CD4-positive, alpha-beta T cell treated with Interleukin-4 for 4 hours (primary cell): ENCODE data around the gene KRTAP1-5.
"Not testable (repeated sequence)": the region's sequence is repeated elsewhere in the genome, so short reads cannot be mapped to it uniquely, and the experiment has no call there.

Source experiments
- DNase-seq: peaks from one replicate; pipeline ENCODE4 v3.0.0-alpha.2; 2020

Gene KRTAP1-5, protein sequence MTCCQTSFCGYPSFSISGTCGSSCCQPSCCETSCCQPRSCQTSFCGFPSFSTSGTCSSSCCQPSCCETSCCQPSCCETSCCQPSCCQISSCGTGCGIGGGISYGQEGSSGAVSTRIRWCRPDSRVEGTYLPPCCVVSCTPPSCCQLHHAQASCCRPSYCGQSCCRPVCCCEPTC

DNA sequence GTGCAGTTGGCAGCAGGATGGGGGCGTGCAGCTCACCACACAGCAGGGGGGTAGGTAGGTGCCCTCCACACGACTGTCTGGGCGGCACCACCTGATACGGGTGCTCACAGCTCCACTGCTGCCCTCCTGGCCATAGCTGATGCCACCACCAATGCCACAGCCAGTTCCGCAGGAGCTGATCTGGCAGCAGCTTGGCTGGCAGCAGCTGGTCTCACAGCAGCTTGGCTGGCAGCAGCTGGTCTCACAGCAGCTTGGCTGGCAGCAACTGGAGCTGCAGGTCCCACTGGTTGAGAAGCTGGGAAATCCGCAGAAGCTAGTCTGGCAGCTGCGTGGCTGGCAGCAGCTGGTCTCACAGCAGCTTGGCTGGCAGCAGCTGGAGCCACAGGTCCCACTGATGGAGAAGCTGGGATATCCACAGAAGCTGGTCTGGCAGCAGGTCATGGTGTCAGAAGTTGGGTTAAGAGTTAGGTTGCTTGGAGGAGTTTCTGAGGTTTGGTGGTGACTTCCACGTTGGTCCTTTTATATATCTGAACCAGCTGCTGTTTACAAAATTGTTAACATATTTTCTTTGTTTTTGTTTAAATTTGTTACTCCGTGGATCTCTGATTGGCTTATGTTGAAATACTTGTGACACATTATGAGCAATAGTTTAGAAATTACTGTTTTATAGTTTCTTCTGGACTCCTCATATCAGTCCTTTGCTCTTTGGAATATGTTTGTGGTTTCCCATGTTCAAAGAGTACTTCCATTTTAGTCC, at the start of gene KRTAP1-5:
Gene KRTAP1-5, minus strand, starts transcription at position 494 of the 757 bp plus-strand sequence. Its CDS starts 53 bp downstream, at position 441.
- no peak for DNase-seq

DNA sequence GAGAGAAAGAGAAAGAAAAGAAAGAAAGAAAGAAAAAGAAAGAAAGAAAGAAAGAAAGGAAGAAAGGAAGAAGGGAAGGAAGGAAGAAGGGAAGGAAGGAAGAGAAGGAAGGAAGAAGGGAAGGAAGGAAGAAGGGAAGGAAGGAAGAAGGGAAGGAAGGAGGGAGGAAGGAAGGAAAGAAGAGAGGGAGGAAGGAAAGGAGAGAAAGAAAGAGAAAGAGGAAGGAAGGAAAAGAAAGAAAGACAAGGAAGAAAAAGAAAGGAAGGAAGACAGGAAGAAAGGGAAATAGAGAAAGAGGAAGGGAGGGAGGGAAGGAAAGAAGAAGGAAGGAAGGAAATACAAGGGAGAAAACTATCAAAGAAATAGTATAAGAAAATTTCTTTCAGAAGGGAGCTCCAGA, 49.8 kb upstream of the KRTAP1-5 start:
- no peak for DNase-seq

DNA sequence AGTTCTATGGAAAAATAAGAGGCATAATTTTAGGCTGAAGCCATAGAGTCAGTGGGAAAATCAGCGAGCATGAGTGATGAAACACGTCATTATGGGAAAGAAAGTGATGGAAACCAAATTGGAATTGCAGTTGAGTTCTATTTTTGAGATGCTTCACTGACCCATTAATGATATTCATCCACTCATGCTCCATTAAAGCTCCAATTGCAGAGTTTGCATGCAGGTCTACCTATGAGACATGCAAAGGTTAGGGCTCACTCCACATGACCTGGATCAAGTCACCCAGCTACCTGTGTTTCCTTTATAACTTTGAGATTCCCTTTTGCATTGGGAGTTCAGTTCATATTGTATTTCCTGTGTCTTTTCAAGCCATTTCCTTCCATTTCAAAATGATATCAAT, 46.7 kb upstream of the KRTAP1-5 start:
- DNase-seq = no peak

DNA sequence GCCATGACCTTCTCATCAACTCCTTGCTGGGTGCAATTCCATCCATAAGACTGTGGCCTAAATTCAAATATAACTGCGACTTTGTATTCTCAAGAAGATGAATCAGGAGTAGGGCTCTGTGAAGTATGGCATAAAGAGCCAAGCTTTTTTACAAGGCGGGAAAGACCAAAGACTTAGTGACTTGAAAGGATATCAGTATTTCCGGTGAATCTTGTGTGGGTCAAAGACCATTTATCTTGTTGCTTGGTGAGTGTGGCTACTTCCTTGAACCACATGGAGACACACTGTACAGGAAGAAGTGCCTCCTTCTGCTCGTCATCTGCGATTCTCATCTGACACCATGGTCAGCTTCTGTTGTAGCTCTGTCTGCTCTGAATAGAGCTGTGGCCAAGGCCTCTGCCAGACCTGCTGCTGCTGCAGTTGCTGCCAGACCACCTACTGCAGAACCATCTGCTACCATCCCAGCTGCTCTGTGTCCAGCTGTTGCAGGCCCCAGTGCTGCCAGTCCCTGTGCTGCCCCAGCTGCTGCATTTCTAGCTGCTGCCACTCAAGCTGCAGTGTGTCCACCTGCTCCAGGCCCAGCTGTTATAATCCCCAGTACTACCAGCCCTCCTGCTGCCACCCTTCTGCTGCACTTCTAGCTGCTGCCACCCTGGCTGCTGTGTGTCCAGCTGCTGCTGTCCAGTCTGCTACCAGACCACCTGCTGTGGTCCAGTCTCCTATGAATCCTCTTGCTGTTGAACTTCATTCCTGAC, 44.8 kb upstream of the KRTAP1-5 start:
- no peak for DNase-seq

GRCh38 chr17:41069031-41069430, 42.0 kb upstream of the KRTAP1-5 start:
- no peak for DNase-seq

GRCh38 chr17:41067281-41067680, 40.3 kb upstream of the KRTAP1-5 start:
- no peak for DNase-seq

DNA sequence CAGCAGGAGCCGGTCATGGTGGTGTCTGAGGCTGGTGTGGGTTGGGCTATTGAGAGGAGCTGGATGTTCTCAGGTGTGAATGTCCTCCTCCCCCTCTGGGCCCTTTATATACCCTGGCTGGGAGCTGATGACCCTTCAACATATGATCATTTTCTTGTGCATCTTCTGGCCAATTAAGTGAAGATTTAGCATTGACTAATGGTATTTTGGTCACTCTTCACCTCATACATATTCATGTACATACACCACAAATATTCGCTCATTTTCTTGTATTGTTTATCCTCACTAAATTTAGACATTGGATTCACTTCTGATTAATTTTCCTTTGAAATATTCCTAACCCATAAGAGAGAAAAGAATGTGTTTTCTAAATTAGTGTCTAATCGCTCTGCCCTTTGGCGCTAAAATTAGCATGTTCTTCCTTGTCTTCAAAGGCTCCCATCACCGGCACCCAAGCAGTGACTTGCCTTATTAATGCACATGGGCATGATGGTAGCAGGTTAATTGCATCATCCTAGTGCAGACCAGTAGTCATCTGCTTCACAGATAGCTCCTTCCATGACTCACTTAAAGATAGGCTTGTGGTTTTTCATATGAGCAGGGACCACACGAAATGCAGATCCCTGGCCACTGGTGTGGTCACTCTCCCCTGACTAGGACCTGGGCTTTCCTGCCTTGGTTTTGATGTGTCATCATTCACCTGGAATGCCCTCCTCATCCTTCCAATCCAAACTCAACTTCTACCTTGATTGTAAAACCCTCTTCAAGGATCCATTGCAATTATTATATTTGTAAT, 39.0 kb upstream of the KRTAP1-5 start, which contains the start of gene KRTAP2-4:
Gene KRTAP2-4, minus strand, starts transcription at position 51 of the 796 bp plus-strand sequence. Its CDS starts 34 bp downstream, at position 17.
- DNase-seq = no peak

DNA sequence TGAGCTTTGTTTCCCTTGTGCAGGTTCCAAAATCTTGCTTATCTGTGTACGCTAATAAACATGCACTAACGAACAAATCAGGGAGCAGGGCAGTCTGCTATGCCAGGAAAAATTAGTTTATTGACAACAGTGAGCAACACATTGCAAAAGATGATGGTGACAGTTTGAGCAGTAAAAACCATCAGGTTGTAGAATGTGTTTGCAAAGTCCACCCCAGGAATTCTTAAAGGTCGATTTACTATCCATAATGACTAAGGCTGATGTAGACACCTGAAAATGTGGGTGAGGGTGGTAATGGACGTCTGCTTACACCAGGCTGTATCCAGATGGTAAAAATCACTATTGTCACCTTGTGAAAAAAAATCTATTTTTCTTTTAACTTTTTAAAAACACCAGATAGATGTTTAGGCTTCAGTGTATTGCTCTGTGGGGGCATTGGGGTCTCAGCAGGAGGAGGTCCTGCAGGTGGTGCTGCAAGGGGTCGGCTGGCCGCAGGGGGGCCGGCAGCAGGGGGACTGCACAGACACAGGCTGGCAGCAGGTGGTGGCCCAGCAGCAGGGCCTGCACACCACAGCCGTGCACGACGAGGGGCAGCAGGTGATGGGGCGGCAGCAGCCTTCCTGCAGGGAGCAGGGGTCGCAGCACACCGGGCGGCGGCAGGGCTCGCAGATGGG, 38.1 kb upstream of the KRTAP1-5 start:
- DNase-seq = not testable (repeated sequence)

GRCh38 chr17:41064301-41064700, 37.3 kb upstream of the KRTAP1-5 start:
- no peak for DNase-seq

DNA sequence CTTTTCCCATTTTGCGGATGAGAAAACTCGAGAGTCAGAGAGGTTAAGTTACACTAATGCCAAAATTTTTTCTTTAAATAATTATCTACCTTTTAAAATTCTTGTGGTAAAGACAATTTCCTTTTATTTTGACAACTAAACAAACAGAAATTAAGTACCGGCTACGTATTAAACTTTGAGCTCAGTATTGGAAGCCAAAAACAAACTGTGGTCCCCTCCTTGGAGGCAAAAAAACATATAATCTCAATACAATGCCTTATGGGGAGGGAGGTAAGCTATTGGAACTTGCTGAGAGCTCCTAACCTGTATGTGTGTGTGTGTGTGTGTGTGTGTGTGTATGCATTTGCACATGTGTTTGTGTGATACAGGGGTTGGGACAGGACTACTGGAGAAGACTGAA, 36.4 kb upstream of the KRTAP1-5 start:
- no peak for DNase-seq

GRCh38 chr17:41061964-41062363, 35.0 kb upstream of the KRTAP1-5 start:
- no peak for DNase-seq

GRCh38 chr17:41060052-41060604, 33.1 kb upstream of the KRTAP1-5 start, which contains the start of gene KRTAP2-3:
Gene KRTAP2-3, minus strand, starts transcription at chr17:41060114. Its CDS starts 64 bp downstream, at chr17:41060050.
- no peak for DNase-seq

DNA sequence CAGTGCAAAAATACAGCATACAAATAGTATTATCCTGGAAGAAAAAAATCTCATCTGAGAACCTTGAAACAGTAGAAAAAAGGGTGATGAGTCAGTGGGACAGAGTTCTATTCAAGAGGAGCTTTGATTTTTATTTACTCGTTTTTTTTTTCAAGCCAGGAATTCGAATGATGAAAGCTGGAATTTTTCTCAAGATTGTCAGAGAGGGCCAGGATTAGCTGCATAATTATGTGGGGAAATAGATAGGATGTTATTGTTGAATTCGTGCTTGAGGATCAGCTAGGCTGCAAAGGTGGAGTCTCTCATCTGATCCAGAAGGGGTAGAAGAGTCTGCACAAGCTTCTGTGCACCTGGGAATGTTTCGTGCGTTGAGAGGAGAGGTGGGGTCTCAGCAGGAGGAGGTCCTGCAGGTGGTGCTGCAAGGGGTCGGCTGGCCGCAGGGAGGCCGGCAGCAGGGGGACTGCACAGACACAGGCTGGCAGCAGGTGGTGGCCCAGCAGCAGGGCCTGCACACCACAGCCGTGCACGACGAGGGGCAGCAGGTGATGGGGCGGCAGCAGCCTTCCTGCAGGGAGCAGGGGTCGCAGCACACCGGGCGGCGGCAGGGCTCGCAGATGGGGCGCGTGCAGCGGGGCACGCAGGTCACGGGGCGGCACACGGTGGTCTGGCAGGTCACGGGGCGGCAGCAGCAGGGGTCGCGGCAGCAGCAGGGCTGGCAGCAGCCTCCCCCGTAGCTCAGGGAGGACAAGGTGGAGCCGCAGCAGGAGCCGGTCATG, 32.5 kb upstream of the KRTAP1-5 start:
- not testable (repeated sequence) for DNase-seq

- DNase-seq = no peak
These were observed 31.7 kb upstream of the KRTAP1-5 start for GRCh38 chr17:41058741-41059140.

DNA sequence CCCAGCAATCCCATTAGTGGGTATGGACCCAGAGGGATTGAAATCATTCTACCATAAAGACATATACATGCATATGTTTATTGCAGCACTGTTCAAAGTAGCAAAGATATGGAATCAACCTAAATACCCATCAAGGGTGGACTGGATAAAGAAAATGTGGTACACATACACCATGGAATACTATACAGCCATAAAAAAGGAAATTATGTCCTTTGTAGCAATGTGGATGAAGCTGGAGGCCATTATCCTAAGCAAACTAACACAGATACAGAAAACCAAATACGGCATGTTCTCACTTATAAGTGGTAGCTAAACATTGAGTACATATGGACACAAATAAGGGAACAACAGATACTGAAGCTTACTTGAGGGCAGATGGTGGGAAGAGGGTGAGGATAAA, 30.5 kb upstream of the KRTAP1-5 start:
- no peak for DNase-seq

GRCh38 chr17:41055130-41055529, 28.1 kb upstream of the KRTAP1-5 start, which contains the start of gene KRTAP2-2:
Gene KRTAP2-2, minus strand, starts transcription at chr17:41055230. Its CDS starts 19 bp downstream, at chr17:41055211.
- DNase-seq = not testable (repeated sequence)

DNA sequence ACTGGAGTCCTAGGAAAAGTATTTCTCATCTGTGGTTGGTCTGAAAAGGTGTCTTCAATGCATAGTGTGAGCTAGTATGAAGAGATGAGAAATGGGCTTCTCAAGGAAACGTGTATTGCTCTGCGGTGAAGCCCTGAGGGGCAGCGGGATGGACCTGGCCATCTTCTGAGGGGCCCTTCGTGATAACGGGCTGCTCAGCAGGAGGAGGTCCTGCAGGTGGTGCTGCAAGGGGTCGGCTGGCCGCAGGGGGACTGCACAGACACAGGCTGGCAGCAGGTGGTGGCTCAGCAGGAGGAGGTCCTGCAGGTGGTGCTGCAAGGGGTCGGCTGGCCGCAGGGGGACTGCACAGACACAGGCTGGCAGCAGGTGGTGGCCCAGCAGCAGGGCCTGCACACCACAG, 27.5 kb upstream of the KRTAP1-5 start:
- DNase-seq = not testable (repeated sequence)

GRCh38 chr17:41054025-41054424, 27.0 kb upstream of the KRTAP1-5 start:
- no peak for DNase-seq

DNA sequence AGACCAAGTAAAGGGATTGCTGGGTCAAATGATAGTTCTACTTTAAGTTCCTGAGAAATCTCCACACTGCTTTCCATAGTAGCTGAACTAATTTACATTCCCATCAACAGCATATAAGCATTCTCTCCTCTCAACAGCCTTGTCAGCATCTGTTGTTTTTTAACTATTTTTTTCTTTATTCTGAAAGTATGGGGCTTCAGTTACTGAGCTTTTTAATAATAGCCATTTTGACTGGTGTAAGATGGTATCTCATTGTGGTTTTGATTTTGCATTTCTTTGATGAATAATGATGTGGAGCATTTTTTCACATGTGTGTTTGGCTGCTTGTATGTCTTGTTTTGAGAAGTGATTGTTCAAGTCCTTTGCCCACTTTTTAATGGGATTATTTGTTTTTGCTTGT, 25.6 kb upstream of the KRTAP1-5 start:
- no peak for DNase-seq

DNA sequence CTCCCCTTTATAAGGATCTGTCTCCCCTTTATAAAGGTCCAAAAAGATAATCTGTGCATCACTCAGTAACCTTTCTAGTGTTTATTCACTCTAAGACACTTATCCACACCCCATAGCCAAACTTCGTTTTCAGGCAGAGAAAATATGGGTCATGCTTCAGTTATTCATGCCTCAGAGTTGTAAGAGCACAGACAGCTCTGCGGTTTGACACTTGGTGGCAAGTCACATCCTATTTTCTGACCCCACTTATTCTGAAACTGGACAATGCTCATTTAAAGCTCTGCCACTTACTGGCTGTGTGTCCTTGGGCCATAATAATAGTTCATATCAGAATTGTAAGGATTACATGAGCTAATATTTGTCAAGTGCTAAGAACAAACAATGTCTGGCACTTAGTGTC, 22.1 kb upstream of the KRTAP1-5 start:
- DNase-seq = no peak

GRCh38 chr17:41048441-41048840, 21.4 kb upstream of the KRTAP1-5 start:
- DNase-seq = no peak
